ENCODE measurements around the gene BRD8.

The BRD8 gene

DNA sequence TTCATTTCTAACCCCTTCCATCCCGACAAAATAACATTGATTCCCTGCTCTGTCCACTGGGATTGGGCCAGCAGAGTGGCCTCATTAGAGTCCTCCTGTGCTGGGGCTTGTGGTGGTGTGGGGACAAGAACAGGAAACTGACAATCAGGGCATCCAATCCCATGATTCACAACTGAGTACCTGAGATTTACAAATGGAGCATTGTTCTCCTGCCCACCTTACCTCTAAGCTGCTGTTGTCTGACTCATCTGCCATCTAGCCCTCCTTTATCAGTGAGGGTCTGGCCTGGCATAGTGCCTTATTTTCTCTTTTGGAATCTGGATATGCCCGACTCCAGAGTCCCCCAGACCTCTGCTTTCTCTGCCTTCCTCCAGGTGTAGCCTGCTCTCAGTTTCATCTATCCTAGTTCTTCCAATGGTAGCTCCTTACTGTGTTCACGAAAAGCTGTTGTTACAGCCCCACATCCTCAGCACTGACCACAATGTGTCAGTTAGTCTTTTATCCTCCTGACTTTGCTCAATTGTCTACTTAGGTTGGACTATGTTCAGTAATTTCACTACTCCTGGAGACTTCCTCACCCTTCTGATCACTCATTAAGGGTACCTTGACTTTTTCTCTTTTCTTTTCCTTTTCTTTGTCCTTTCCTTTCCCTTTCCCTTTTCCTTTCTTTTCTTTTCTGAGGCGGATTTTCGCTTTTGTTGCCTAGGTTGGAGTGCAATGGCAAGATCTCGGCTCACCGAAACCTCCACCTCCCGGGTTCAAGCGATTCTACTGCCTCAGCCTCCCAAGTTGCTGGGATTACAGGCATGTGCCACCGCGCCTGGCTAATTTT, 81.2 kb downstream of the BRD8 start:
- no peak for DNase-seq

- no peak for DNase-seq
These were observed 82.1 kb downstream of the BRD8 start for GRCh38 chr5:138096363-138096762.

- DNase-seq: no peak
These were observed 83.1 kb downstream of the BRD8 start for GRCh38 chr5:138095100-138095907.

DNA sequence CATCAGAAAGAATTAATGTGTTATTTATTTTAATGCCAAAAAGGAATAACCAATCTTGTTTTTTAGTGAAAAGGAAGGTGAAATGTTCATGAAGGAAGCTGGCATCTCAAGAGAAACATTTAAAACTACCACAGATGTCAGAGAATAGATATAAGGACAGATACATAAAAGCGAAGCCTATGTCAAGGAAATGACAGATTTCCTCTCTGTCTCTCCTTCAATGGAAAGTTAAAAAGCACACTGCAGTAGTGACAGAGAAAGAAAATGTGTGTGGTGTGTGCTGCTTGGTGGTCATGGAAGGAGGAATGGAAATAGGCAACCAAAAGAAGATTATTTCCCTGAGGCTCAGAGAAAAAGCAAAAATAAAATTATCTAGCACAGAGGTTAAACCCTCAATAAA, 85.4 kb downstream of the BRD8 start:
- DNase-seq: no peak

- no peak for DNase-seq
These were observed 86.1 kb downstream of the BRD8 start for GRCh38 chr5:138092301-138092700.

GRCh38 chr5:138091685-138092084, 86.7 kb downstream of the BRD8 start:
- DNase-seq: no peak
